GM18526 (cell line): ENCODE data around the gene FNDC8.
A peak's percentile ranks its signal among the peaks of the same experiment; 100 is the strongest.

Experiments
- POLR2A ChIP-seq: IDR thresholded peaks from 3 replicates; pipeline ENCODE4 v1.6.1; 2011; ENCODE audit not compliant: insufficient read length; ENCODE audit errors: extremely low read depth

The FNDC8 gene

GRCh38 chr17:35121315-35121714 lies at the start of gene FNDC8:
Gene FNDC8, plus strand, starts transcription at chr17:35121615. Its CDS starts 79 bp downstream, at chr17:35121694.
- TF ChIP-seq POLR2A = no peak

- no peak for TF ChIP-seq POLR2A
Observed at GRCh38 chr17:35073183-35073790, 48.1 kb upstream of the FNDC8 start.

GRCh38 chr17:35073991-35074627 lies 47.3 kb upstream of the FNDC8 start:
- no peak for TF ChIP-seq POLR2A

GRCh38 chr17:35074711-35075707 lies 46.4 kb upstream of the FNDC8 start:
- no peak for TF ChIP-seq POLR2A

- no peak for TF ChIP-seq POLR2A
Observed at GRCh38 chr17:35076874-35077273, 44.5 kb upstream of the FNDC8 start.

GRCh38 chr17:35079547-35080423 lies 41.6 kb upstream of the FNDC8 start:
- TF ChIP-seq POLR2A = no peak

- TF ChIP-seq POLR2A = peak; percentile 18
Observed at GRCh38 chr17:35080536-35080935, 40.9 kb upstream of the FNDC8 start.

- TF ChIP-seq POLR2A = no peak
Observed at GRCh38 chr17:35081638-35082037, 39.8 kb upstream of the FNDC8 start.

- TF ChIP-seq POLR2A = no peak
Observed at GRCh38 chr17:35082073-35082657, 39.2 kb upstream of the FNDC8 start.

GRCh38 chr17:35083071-35083470 lies 38.3 kb upstream of the FNDC8 start:
- TF ChIP-seq POLR2A = no peak

GRCh38 chr17:35084987-35085386 lies 36.4 kb upstream of the FNDC8 start:
- no peak for TF ChIP-seq POLR2A

GRCh38 chr17:35086164-35086563 lies 35.3 kb upstream of the FNDC8 start:
- TF ChIP-seq POLR2A = no peak

GRCh38 chr17:35086931-35087573 lies 34.4 kb upstream of the FNDC8 start:
- no peak for TF ChIP-seq POLR2A
